H1 (cell line): ENCODE results near the gene MIS18BP1. TPM values are rescaled to one million over a fixed set of nuclear protein-coding genes. Genes with fewer than 3 reads are reported as not detected.

Experiments used
- BCL11A ChIP-seq, 2 experiments: IDR thresholded peaks; one replicate each; pipeline ENCODE4 v1.6.1; 2011; ENCODE audit warnings: low read depth in 2 of 2, low read length in 2 of 2, mild to moderate bottlenecking in 2 of 2
- EZH2 ChIP-seq: fragments of 200-600 bp; sonication (generic); IDR thresholded peaks from 2 replicates; pipeline ENCODE4 v1.7.1; 2012; ENCODE audit warnings: low read depth, mild to moderate bottlenecking, moderate library complexity, low read length, inconsistent platforms; ENCODE audit not compliant: severe bottlenecking
- JUND ChIP-seq: IDR thresholded peaks from 2 replicates; pipeline ENCODE4 v1.6.1; 2011; ENCODE audit warnings: mild to moderate bottlenecking, improper control_type of control experiment, low read length
- POLR2AphosphoS5 ChIP-seq: IDR thresholded peaks from 2 replicates; pipeline ENCODE4 v1.6.1; 2011; ENCODE audit warnings: low read depth, low read length
- TBP ChIP-seq: IDR thresholded peaks from 2 replicates; pipeline ENCODE4 v1.6.1; 2011; ENCODE audit warnings: low read depth, low read length, improper control_type of control experiment
- polyA plus RNA-seq, 7 experiments: library from polyadenylated mRNA; depleted of rRNA in 3 of 7; stranded (reverse) in 5 of 7; unstranded in 2 of 7; fragments of >200 nt in 5 of 7; fragments of 200-250 nt in 2 of 7; gene quantifications; 1 replicate in 5 of 7; 2 replicates in 1 of 7; 4 replicates in 1 of 7; pipeline versions ENCODE4 v1.2.1 to v1.2.3, GENCODE V29; 2011 to 2013; ENCODE audit warnings: missing spikeins in 2 of 7, mixed read lengths in 2 of 7
- total RNA-seq: library from RNA; stranded (reverse); fragmentation: NEBNext Ultra II Directional; extraction: Animal tissue kit (Norgen Biotek cat#: 25700); gene quantifications from 2 replicates; pipeline ENCODE4 v1.2.1, GENCODE V29; 2021

MIS18BP1 gene
- total and polyA plus RNA-seq, 2 of the 8 experiments (the other 6 are each of a cell fraction or from before 2014, with no cell fraction given), result 12.8 to 80.5 TPM

DNA sequence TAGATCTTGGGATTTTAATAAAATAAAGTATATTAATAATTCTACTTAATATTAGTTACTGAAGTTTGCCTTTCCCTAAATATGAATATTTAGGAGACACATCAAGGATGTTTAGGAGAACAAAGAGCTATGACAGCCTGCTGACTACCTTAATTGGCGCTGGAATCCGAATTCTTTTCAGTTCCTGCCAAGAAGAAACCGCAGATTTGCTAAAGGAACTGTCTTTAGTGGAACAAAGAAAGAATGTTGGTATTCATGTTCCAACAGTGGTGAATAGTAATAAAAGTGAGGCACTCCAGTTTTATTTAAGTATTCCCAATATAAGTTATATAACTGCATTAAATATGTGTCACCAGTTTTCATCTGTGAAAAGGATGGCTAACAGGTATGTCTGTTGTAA is 54.5 kb downstream of the MIS18BP1 start (continued):
- no peak for TF ChIP-seq BCL11A (IDR thresholded peaks at IDR 0.05; ENCODE audit: low read depth in 2 of 2, low read length in 2 of 2)
- TF ChIP-seq POLR2AphosphoS5, result no peak
- TF ChIP-seq JUND, result no peak
- no peak for TF ChIP-seq EZH2
- TF ChIP-seq TBP, result no peak
